Adipocyte (in vitro differentiated cells): ENCODE data around the gene NUDT14.

ENCODE experiments used
- DNase-seq: peaks from one replicate; pipeline ENCODE4 v3.0.0-alpha.2; 2015; ENCODE audit warnings: low read depth
- H3K27me3 ChIP-seq: replicated peaks from 2 replicates; pipeline ENCODE4 v1.7.0; 2013; ENCODE audit warnings: mild to moderate bottlenecking, low read length, moderate library complexity; ENCODE audit not compliant: control insufficient read depth, insufficient read depth
- H3K36me3 ChIP-seq: 2 replicates; pipeline ENCODE4 v1.7.0; 2013; ENCODE audit warnings: low read length, mild to moderate bottlenecking, moderate library complexity; ENCODE audit not compliant: control insufficient read depth, insufficient read depth, severe bottlenecking
- H3K4me1 ChIP-seq: 2 replicates; pipeline ENCODE4 v1.7.0; 2013; ENCODE audit warnings: mild to moderate bottlenecking, low read length, moderate library complexity; ENCODE audit not compliant: control insufficient read depth, insufficient read depth
- H3K4me3 ChIP-seq: 2 replicates; pipeline ENCODE4 v1.7.0; 2013; ENCODE audit warnings: mild to moderate bottlenecking, low read length, moderate library complexity
- H3K9ac ChIP-seq: 2 replicates; pipeline ENCODE4 v1.7.0; 2013; ENCODE audit warnings: mild to moderate bottlenecking, low read length, moderate library complexity
- H3K9me3 ChIP-seq: 2 replicates; pipeline ENCODE4 v1.7.0; 2013; ENCODE audit warnings: mild to moderate bottlenecking, low read length, moderate library complexity; ENCODE audit not compliant: control insufficient read depth

The NUDT14 gene

DNA sequence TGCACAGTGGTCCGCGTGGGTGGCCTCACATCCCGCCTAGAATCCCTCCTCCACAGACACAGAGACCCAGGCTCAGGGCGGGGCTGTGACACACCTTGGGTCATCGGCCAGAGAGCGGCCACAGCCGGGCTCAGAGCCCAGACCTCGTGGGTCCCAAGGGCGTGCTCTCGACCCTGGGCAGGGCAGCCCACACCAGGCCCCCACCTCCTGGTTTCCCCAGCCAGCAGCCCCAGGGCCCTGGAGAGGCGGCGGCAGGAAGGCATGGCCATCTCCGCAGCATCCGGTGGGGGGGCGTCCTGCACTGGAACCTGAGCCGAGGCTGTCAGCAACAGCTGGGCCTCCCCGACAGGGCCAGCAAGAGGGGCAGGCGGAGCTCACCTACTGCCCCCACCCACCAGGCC is 27.8 kb downstream of the NUDT14 start:
- DNase-seq: no peak
- H3K9ac ChIP-seq: no peak overlapping the region
- H3K4me3 ChIP-seq: no peak overlapping the region
- peaks cover 15% of the 10 kb centered on the region for H3K27me3 ChIP-seq
- no peaks in the 10 kb centered on the region for H3K36me3 ChIP-seq
- no peaks in the 10 kb centered on the region for H3K4me1 ChIP-seq
- peaks cover 5% of the 10 kb centered on the region for H3K9me3 ChIP-seq

DNA sequence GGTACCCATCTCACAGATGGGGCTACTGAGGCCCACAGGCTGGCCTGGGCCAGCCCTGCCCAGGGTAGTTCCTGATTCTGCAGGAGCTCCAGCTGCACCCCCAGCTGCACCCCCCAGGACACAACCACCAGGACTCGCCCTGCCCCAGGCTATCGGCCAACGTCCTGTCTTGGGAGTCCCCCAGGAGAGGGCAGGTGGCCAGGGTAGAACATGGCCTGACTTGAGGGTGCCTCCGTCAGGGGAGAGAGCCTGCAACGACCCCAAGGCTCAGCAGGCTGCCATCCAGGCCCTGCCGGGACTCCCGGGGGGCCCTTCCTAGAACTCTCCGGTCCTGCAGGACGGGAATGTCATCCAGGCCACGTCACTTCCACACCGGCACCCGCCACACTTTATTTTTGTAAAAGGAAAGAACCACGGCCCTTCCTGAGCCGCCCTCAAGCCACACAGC is 28.3 kb downstream of the NUDT14 start:
- Histone ChIP-seq H3K36me3 (no peaks in the 10 kb centered on the region), H3K27me3 (peaks cover 15% of the 10 kb centered on the region), H3K9ac (no peak overlapping the region), H3K4me1 (no peaks in the 10 kb centered on the region), H3K9me3 (peaks cover 5% of the 10 kb centered on the region), H3K4me3 (no peak overlapping the region)
- DNase-seq: no peak

DNA sequence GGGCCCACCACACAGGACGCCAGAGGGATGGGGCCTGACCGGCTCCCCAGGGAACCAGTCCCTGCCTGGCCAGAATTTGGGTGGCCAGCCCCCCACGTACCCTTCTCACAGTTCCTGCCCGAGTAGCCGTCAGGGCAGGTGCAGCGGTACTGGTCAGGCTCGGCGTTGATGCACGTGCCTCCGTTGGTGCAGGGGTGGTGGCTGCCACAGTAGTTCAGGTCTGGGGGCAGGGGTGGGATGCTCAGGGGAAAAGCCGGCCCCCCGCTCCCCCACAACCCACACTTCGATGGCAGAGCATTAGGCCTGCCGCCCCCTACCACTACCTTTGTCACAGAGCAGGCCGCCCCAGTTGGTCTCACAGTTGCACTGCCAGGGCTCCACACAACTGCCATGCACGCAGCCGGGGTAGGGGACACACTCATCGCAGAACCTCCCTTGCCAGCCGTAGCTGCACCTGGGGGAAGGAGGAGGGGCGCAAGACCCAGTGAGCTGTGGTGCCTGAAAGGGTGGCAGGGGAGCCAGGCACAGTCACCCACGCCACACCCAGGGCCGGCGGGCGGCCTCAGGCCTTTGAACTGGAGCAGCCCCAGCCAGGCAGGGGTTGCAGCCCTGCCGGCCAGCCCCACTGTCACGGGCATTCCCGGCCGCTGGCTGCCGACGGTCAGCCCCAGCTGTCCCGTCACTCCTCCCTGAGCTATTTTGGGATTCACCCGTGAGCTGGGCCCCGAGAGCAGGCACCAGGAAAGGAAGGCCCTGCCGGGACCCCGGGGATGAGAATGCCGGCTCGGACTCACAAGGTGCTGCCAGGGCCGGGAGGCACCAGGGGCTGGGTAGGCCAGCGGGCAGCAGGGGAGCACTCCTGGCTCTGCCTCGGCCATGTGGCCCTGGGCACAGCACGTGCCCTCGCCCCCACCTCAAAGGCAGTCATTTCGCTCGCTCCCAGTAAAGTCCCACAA is 29.0 kb downstream of the NUDT14 start:
- DNase-seq: no peak

DNA sequence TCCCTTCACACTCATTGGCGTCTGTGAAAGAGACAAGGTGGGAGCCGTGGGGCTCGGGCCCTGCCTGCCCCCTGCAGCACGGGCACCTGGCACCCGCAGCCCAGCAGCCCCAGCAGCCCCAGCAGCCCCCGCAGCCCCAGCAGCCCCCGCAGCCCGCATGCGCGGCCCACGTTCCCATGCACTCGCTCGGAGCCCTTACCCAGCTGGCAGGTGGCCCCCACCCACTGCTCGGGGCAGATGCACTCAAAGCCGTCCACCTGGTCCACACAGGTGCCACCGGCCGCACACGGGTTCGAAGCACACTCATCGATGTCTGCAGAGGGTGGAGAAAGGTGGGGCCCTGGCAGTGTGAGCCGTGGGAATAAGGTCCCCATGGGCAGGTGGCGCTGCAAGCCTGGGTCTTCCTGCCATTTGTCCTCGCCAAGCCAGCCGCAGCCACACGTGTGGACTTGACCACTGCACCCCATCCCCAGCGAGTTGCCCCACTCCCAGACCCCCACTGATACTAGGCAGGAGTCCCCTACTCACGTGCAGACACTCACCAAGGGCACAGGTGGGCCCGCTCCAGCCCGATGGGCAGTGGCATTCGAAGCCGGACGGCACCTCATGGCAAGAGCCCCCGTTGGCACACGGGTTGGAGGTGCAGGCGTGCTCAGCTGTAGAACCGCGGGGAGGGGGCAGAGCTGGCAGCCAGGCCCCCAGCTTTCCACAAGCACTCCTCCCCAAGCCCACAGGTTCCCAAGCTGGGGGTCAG is 29.9 kb downstream of the NUDT14 start:
- Histone ChIP-seq H3K36me3 (no peaks in the 10 kb centered on the region), H3K9me3 (no peaks in the 10 kb centered on the region), H3K4me1 (no peaks in the 10 kb centered on the region), H3K27me3 (peaks cover 10% of the 10 kb centered on the region), H3K4me3 (no peak overlapping the region), H3K9ac (no peak overlapping the region)
- DNase-seq: no peak

More for the DNA sequence above, 29.0 kb downstream of the NUDT14 start:
- peaks cover 11% of the 10 kb centered on the region for H3K27me3 ChIP-seq
- H3K4me3 ChIP-seq: no peak overlapping the region
- H3K9me3 ChIP-seq: no peaks in the 10 kb centered on the region
- H3K36me3 ChIP-seq: no peaks in the 10 kb centered on the region
- no peak overlapping the region for H3K9ac ChIP-seq
- H3K4me1 ChIP-seq: no peaks in the 10 kb centered on the region

DNA sequence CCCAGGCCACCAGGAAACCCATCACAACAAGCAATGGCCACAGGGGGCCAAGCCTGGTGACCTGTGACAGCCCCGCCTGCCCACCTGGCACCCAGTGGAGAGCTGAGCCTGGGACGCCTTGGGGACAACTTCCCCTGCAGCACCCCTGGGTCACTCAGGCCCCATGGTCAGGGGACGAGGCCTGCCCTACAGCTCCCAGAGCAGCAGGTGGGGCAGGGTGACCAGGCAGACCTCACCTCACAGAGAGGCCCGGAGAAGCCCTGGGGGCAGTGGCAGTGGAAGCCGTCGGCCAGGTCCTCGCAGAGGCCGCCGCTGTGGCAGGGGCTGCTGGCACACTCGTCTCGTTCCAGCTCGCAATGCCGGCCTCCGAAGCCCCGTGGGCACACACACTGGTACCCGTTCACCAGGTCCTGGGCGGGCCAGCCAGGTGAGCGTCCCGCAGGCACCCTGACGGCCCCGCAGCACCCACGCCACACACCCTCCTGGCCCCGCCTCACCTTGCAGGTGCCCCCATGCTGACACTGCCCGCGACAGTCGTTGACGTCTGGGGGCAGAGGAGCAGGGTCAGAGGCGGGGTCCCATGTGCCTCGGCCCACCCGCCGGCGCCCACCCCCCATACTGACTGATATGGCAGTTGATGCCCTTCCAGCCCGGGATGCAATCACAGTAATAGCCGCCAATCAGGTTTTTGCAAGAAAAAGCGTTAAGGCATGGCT is 30.6 kb downstream of the NUDT14 start:
- peaks cover 10% of the 10 kb centered on the region for H3K27me3 ChIP-seq

DNA sequence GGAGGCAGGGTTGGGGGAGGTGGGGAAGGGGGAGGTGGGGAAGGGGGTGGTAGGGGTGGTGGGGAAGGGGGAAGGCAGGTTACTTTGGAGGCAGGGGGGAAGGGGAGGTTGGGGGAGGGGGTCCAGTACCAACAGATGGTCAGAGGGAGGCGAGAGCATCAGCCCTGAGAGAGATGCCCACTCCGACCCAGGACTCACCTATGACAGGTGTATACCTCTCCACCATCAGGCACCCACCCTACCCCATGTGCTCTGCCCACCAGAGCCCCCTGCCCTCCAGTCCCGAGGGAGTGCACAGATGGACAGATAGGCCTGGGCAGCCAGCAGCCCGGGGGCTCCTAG is 31.1 kb downstream of the NUDT14 start:
- Histone ChIP-seq H3K4me1 (no peaks in the 10 kb centered on the region), H3K4me3 (no peak overlapping the region), H3K27me3 (peaks cover 10% of the 10 kb centered on the region), H3K9ac (no peak overlapping the region), H3K36me3 (no peaks in the 10 kb centered on the region), H3K9me3 (no peaks in the 10 kb centered on the region)
- DNase-seq: no peak

More for the DNA sequence above, 30.6 kb downstream of the NUDT14 start:
- Histone ChIP-seq H3K9me3 (no peaks in the 10 kb centered on the region), H3K4me1 (no peaks in the 10 kb centered on the region), H3K4me3 (no peak overlapping the region), H3K9ac (no peak overlapping the region), H3K36me3 (no peaks in the 10 kb centered on the region)
- DNase-seq: no peak

DNA sequence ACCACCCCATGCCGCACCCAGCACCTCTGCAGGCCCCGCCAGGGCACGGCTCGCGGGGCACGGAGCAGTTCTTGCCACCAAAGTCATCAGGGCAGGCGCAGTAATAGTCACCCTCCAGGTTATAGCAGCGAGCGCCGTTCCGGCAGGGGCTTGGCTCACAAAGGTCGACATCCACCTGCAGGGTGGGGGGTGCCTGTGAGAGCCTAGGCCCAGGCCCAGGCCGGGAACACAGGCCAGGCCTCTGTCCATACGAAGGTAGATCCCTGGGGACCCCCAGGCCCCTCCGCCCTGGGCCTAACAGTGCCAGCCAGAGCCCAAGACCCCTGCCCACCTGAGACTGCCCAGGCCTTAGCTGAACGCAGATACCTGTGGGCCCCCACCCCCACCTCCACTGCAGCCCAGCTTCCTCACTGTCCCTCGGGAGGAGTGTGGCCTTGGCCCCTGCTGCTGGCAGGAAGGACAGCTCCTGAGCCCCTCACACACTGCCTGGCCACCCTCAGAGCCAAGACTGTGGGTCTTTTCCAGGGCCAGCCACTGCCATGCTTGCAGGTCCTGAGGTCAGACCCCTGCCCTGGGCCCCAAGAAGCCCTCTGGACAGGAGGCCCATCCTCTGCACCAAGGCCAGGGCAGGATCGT is 31.8 kb downstream of the NUDT14 start:
- H3K9ac ChIP-seq: no peak overlapping the region
- H3K4me3 ChIP-seq: no peak overlapping the region
- no peaks in the 10 kb centered on the region for H3K36me3 ChIP-seq
- peaks cover 10% of the 10 kb centered on the region for H3K27me3 ChIP-seq
- no peaks in the 10 kb centered on the region for H3K9me3 ChIP-seq
- H3K4me1 ChIP-seq: no peaks in the 10 kb centered on the region
- no peak for DNase-seq

DNA sequence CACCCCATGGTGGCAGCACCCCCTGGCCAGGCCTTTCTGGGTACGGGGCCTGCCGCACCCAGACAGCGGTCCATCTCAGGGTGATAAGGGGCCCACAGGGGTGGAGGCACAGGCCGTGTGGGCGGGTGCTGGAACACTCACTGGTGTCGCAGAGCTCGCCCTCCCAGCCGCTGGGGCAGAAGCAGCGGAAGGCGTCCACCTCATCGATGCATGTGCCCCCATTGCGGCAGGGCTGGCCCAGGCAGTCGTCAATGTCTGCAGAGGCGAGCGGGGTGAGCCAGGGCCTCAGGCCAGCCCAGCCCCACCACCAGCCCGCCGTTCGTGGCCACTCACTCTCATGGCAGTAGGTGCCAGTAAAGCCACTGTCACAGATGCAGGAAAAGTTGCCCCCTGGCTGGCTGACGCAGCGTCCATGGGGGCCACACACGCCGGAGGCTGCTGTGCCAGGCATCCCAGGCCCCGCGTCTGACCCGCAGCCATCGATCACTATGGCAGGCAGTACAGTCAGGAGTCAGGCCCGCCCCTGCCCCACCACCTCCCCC is 32.4 kb downstream of the NUDT14 start:
- H3K36me3 ChIP-seq: no peaks in the 10 kb centered on the region
- H3K4me1 ChIP-seq: no peaks in the 10 kb centered on the region
- no peaks in the 10 kb centered on the region for H3K9me3 ChIP-seq
- no peak overlapping the region for H3K9ac ChIP-seq
- no peak for DNase-seq
- H3K27me3 ChIP-seq: peaks cover 7% of the 10 kb centered on the region
- H3K4me3 ChIP-seq: no peak overlapping the region

DNA sequence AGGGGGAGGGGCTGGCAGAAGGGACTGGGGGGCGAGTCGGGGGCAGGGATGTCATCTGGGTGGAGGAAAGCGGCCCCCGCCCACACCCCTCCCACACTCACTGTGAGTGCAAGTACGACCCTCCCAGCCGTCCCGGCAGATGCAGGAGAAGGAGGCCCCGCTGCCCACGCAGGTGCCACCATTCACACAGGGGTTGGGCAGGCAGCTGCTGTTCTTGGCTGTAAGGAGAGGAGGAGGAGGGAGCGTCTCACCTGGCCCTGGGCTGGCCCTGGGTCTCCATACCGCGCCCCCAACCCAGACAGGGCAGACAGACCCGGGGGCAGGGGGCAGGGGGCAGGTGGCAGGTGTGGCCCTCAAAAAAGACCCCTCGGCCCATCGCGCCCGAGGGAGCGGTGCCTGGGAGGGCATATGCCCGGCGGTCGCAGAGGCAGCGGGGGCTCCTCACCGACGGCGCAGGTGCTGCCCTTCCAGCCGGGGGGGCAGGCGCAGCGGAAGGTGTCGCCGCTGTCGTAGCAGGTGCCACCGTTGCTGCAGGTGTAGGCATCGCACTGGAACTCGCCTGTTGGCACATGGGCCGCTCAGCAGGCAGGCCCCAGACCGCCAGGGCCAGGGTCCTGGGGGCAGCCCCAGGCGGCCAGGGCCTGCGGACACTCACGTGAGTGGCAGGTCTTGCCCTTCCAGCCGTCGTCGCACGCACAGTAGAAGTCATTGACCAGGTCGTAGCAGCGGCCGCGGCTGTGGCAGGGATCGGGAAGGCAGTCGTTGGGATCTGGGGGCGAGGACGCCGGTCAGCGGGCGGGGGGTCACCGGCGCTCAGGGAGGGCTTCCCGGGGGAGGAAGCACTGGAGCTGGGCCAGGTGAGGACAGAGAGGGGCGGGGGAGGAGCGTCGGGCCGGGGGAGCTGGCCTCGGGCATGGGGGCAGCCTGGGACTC is 33.2 kb downstream of the NUDT14 start:
- Histone ChIP-seq H3K4me3 (no peak overlapping the region), H3K4me1 (no peaks in the 10 kb centered on the region), H3K9me3 (no peaks in the 10 kb centered on the region), H3K36me3 (no peaks in the 10 kb centered on the region), H3K9ac (no peak overlapping the region), H3K27me3 (peaks cover 2% of the 10 kb centered on the region)
- DNase-seq: no peak
